Measurements from ENCODE around the gene EFNA2.
A peak's percentile ranks its signal among the peaks of the same experiment; 100 is the strongest.

Gene EFNA2

GRCh38 chr19:1261798-1262622 lies 23.7 kb upstream of the EFNA2 start:
- H3K27me3 ChIP-seq (ENCODE audit: insufficient read depth, low read length, poor library complexity, severe bottlenecking): no peaks in the 10 kb centered on the region
- no peak; the same call in 1 of the 2 replicates for TF ChIP-seq CTCF (conservative IDR thresholded peaks at IDR 0.05; ENCODE audit: low read length)
- TF ChIP-seq EZH2phosphoT487 (IDR thresholded peaks at IDR 0.05; ENCODE audit: borderline replicate concordance): no peak
- H3K79me2 ChIP-seq (ENCODE audit: insufficient read depth, low read length): peaks cover 22% of the 10 kb centered on the region; the same call in 1 of the 2 replicates
- H3K9me2 ChIP-seq (replicated peaks; ENCODE audit: low read depth, low read length): no peaks in the 10 kb centered on the region
- peak overlapping the region; percentile 92 for H3K4me2 ChIP-seq (ENCODE audit: low read depth, low read length, poor library complexity, severe bottlenecking)
- H4K20me1 ChIP-seq (ENCODE audit: insufficient read depth, low read length, poor library complexity, severe bottlenecking): peaks cover 33% of the 10 kb centered on the region
- peak overlapping the region; percentile 99 for H3K4me3 ChIP-seq (ENCODE audit: low read length, poor library complexity, severe bottlenecking)
- no peak overlapping the region for H2AFZ ChIP-seq (ENCODE audit: low read length)
- peaks cover 41% of the 10 kb centered on the region for H3K4me1 ChIP-seq (ENCODE audit: insufficient read depth, low read length, poor library complexity, severe bottlenecking)
- 0 out of 2 replicates have a peak, but pooled peaks cover 8% of the 10 kb centered on the region for H3F3A ChIP-seq (ENCODE audit: low read depth)
- H3K36me3 ChIP-seq (ENCODE audit: insufficient read depth, low read length): peaks cover 13% of the 10 kb centered on the region; the same call in 1 of the 2 replicates
- H3K9ac ChIP-seq (ENCODE audit: low read depth, low read length, poor library complexity, severe bottlenecking): peak overlapping the region; percentile 85
- H3K9me3 ChIP-seq (ENCODE audit: insufficient read depth, low read depth, low read length): no peaks in the 10 kb centered on the region

- H3K9ac ChIP-seq (ENCODE audit: low read depth, low read length, poor library complexity, severe bottlenecking): no peak overlapping the region
- H3K4me3 ChIP-seq (ENCODE audit: low read length, poor library complexity, severe bottlenecking): no peak overlapping the region
- no peak overlapping the region for H2AFZ ChIP-seq (ENCODE audit: low read length)
- no peaks in the 10 kb centered on the region for H3K9me3 ChIP-seq (ENCODE audit: insufficient read depth, low read depth, low read length)
- no peaks in the 10 kb centered on the region for H3K27me3 ChIP-seq (ENCODE audit: insufficient read depth, low read length, poor library complexity, severe bottlenecking)
- TF ChIP-seq EZH2phosphoT487 (IDR thresholded peaks at IDR 0.05; ENCODE audit: borderline replicate concordance) (no peak), CTCF (conservative IDR thresholded peaks at IDR 0.05; ENCODE audit: low read length) (no peak)
- no peak overlapping the region for H3K4me2 ChIP-seq (ENCODE audit: low read depth, low read length, poor library complexity, severe bottlenecking)
- peaks cover 27% of the 10 kb centered on the region for H4K20me1 ChIP-seq (ENCODE audit: insufficient read depth, low read length, poor library complexity, severe bottlenecking)
- peaks cover 7% of the 10 kb centered on the region; the same call in 1 of the 2 replicates for H3K36me3 ChIP-seq (ENCODE audit: insufficient read depth, low read length)
- H3K4me1 ChIP-seq (ENCODE audit: insufficient read depth, low read length, poor library complexity, severe bottlenecking): peaks cover 41% of the 10 kb centered on the region
- H3K79me2 ChIP-seq (ENCODE audit: insufficient read depth, low read length): peaks cover 18% of the 10 kb centered on the region; the same call in 1 of the 2 replicates
- H3K9me2 ChIP-seq (replicated peaks; ENCODE audit: low read depth, low read length): no peaks in the 10 kb centered on the region
- 0 out of 2 replicates have a peak, but pooled peaks cover 8% of the 10 kb centered on the region for H3F3A ChIP-seq (ENCODE audit: low read depth)
Measured at GRCh38 chr19:1262623-1263123, 23.0 kb upstream of the EFNA2 start.

- Histone ChIP-seq H3K4me3 (ENCODE audit: low read length, poor library complexity, severe bottlenecking) (no peak overlapping the region), H3K4me2 (ENCODE audit: low read depth, low read length, poor library complexity, severe bottlenecking) (no peak overlapping the region), H3F3A (ENCODE audit: low read depth) (0 out of 2 replicates have a peak, but pooled peaks cover 8% of the 10 kb centered on the region), H2AFZ (ENCODE audit: low read length) (no peak overlapping the region), H3K27me3 (ENCODE audit: insufficient read depth, low read length, poor library complexity, severe bottlenecking) (no peaks in the 10 kb centered on the region), H3K9me3 (ENCODE audit: insufficient read depth, low read depth, low read length) (no peaks in the 10 kb centered on the region), H3K79me2 (ENCODE audit: insufficient read depth, low read length) (peaks cover 13% of the 10 kb centered on the region; the same call in 1 of the 2 replicates), H3K36me3 (ENCODE audit: insufficient read depth, low read length) (peaks cover 2% of the 10 kb centered on the region; the same call in 1 of the 2 replicates), H3K9me2 (replicated peaks; ENCODE audit: low read depth, low read length) (no peaks in the 10 kb centered on the region), H3K9ac (ENCODE audit: low read depth, low read length, poor library complexity, severe bottlenecking) (no peak overlapping the region), H3K4me1 (ENCODE audit: insufficient read depth, low read length, poor library complexity, severe bottlenecking) (peaks cover 41% of the 10 kb centered on the region), H4K20me1 (ENCODE audit: insufficient read depth, low read length, poor library complexity, severe bottlenecking) (peaks cover 21% of the 10 kb centered on the region)
- TF ChIP-seq CTCF (conservative IDR thresholded peaks at IDR 0.05; ENCODE audit: low read length): no peak
- no peak for TF ChIP-seq EZH2phosphoT487 (IDR thresholded peaks at IDR 0.05; ENCODE audit: borderline replicate concordance)
Measured at GRCh38 chr19:1263188-1263587, 22.5 kb upstream of the EFNA2 start.
